GM18858 (cell line): ENCODE data around the gene SLC26A1.
"Not testable (repeated sequence)": the region's sequence is repeated elsewhere in the genome, so short reads cannot be mapped to it uniquely, and the experiment has no call there.

ENCODE experiments used
- ATAC-seq: cut with Tn5 transposase; IDR thresholded peaks from one replicate; pipeline ENCODE4 v1.9.1; 2021; ENCODE audit not compliant: unreplicated experiment

SLC26A1 gene

DNA sequence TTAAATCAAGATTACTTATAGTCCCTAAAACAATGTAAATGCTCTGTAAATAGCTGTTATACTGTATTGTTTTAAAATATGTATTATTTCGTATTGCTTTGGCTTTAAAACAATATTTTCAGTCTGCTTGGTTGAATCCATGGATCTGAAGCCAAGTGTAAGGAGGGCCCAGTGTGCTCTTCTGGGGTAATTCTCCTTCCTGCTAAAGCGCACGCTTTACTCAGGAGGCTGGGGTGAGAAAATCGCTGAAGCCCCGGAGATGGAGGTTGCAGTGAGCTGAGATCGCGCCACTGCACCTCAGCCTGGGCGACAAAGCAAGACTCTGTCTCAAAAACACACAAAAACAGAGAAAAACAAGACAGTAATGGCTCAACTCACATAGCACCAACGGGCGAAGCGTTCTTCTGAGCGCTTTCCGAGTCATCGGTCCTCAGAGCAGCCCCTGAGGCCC is 6.8 kb downstream of the SLC26A1 start:
- no peak for ATAC-seq

DNA sequence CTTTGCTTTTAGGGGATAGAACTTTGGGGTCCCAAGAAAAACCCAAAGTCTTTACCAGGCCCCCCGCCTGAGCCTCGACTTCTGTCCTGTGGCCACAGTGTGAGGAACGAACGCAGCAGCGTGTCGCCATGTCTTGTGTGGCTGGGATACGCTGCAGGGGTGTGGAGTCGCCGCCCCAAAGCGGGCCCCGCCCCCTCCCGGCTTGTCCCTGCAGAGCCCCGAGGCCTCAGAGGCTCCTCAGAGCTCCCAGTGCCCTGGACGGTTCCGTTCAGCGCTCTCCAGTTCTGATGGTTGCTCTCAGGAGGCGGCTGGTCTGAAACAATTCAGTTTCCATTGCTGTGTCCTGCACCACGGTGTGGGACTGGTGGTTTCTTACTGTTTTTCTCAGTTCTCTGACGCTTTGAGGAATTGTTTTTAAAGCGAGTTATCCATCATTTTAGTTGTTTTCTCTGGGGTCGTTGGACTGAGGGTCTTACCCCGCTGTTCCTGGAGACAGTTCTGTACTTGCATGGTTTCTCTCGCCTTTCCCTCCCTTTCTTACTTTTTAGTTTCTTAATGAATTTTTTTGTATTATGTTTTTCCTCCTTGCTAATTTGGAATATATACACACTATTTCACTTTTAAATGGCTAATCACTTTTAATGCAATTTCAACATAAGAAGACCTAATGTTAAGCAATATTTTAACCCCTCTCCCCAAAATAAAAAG is 7.9 kb downstream of the SLC26A1 start:
- no peak for ATAC-seq

DNA sequence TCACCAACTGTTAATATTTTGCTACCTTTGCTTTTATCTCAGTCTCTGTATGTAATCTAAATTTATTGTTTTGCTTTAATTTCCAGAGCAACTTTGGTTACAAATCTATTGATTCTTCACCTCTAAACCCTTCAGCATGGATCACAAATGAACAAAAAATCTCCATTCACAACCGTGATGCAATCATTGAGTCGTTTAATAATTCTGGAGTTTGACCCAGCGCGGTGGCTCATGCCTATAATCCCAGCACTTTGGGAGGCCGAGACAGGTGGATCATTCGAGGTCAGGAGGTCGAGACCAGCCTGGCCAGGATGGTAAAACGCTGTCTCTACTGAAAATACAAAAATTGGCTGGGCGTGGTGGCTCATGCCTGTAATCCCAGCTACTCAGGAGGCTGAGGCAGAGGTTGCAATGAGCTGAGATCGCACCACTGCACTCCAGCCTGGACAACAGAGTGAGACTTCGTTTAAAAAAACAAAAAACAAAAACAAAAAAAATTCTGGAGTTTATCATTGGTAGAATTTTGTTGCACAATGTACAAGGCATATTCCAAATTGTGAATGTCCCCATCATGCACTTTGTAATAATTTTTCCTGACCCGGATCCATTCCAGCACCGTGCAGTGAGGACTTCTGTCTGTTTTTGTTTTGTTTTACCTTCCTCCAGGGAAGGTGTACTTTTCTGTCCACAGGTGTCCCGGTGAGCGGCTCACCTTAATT is 8.7 kb downstream of the SLC26A1 start:
- no peak for ATAC-seq

DNA sequence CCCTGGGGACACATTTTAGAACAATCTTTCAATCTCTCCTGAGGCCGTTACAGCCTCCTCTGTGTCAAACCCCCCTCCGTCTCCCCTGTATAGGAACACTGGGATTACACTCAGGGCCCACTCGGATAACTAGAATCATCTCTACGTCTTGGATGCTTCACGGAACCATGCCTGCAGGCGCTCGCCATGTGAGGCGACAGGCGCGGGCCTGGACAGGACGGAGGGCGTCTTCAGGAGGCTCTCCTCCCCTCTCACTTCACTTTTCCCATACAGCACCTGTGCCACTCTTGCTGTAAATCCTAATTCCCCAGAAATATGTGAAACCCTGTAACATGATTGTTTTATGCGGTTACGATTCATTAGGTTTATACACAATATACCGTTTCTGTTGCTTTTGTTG is 10.4 kb downstream of the SLC26A1 start:
- no peak for ATAC-seq

DNA sequence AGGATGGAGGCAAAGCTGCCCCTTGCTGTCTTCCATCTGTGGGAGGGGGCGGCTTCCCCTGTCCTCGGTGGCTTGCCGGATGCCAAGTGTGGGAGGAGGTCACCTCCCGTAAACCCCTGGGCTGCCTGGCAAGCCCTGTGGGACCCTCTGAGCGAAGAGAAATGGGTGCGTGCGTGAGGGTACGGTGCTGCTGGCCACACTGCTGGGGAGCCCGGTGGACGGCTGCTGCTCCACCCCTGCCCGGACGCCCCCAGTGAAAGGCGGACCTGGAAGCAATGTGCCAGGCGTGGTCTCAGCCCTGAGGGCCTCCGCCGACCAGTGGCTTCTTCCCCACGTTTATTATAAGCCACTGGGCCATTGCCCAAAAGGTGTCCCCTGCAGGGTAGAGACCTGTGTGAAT is 10.9 kb downstream of the SLC26A1 start:
- no peak for ATAC-seq

DNA sequence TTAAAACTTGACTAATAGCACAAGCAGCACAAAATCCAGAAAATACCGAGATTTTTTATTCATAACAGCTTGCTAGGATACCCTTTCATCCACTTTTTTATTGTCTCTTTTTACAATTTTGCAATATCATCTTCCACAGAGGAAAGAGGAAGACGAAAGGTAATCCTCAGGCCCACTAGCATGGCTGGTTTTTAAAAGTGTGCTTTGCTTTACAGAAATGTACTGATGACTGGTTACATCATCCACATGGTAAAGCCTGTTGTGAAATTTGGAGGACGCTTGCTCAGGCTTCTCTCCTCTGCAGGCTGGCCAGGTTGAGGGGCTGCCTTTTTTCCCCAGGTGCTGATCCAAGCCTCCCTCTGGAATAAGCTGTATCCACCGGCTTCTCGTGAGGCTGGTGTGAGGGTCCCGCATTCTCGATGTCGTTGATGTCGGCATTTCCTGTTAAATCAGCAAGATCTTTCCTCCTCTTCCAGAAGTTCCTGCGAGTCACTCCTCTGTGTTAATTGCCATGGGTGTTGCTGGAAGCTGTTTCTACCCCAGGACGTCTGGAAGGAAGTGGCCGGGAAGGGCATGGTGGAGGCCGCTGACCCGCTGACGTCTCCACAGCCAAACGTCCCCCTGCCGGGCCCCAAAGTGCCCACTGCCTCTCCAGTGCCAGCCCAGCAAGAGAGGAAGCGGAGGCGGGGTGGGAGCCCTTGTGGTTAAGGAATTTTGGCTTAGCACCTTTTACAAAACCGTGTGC is 14.1 kb downstream of the SLC26A1 start:
- no peak for ATAC-seq

DNA sequence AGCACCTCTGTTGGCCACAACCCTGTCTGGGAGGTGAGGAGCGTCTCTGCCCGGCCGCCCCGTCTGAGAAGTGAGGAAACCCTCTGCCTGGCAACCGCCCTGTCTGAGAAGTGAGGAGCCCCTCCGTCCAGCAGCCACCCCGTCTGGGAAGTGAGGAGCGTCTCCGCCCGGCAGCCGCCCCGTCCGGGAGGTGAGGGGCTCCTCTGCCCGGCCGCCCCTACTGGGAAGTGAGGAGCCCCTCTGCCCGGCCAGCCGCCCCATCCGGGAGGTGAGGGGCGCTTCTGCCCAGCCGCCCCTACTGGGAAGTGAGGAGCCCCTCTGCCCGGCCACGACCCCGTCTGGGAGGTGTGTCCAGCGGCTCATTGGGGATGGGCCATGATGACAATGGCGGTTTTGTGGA is 17.2 kb downstream of the SLC26A1 start:
- not testable (repeated sequence) for ATAC-seq

DNA sequence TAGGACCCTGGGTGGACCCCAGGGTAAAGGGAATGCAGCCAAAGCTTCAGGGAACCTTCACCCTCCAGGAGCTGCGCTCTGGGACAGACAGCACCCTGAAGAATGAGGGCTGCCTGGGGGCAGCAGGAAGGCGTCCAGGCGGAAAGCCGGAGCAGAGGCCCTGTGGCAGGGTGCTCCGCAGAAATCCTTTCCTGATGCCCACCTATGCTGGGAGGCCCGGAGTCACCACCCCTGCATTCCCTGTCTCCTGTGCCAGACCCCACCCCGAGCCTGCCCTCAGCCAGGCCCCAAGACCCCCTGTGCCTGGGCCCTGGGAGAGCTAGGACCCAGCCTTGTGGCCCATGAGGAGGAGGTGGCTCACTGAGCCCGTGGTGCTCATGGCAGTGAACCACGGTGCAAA is 18.5 kb downstream of the SLC26A1 start:
- ATAC-seq, result no peak

DNA sequence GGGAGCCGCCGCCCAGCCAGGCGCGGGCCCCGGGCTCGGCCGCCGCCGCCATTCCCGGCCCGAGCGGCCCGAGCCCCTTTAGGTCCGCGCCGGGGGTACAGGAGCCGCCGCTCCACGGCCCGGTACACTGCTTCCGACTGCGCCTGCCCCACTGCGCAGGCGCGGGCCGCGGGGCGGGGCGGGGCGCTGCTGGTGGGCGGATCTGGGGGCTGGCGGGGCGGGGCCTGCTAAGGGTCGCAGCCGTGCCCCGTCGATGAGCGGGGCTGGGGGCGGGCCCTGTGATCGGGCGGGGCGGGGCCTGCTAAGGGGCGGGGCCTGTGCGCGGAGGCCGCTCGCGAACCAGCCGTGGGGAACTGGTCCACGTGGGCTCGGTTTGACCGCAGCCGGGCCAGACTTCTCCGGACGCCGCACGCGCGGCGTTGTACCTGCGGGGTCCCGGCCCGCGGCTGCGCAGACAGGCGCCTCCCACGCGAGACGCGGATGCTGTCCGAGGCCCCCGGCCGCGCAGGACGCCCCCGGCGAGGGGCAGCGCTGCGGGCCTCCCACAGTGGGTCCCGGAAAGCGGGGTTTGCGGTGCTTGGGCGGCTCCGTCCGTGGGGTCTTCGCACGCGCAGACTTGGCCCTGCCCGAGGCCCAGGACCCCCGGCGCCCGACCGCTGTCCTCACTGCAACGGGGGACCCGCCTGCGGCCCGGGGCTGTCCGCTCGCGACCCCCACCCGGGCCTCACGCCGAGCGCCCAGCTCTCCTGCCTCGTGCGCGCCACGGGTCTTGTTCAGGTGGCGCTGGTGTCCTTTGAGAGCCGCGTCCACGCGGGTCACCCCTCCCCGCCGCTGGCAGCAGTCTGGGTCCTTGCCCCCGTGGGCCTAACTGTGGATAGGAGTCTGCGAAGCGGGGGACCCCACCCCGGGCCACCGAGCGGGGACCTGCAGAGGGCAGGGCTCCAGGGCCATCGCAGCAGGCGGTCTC is 19.5 kb downstream of the SLC26A1 start, which contains the start of gene DGKQ:
Gene DGKQ (minus strand): TSS at position 139 of the 967 bp plus-strand sequence. CDS start 87 bp downstream, at position 52.
- no peak for ATAC-seq

DNA sequence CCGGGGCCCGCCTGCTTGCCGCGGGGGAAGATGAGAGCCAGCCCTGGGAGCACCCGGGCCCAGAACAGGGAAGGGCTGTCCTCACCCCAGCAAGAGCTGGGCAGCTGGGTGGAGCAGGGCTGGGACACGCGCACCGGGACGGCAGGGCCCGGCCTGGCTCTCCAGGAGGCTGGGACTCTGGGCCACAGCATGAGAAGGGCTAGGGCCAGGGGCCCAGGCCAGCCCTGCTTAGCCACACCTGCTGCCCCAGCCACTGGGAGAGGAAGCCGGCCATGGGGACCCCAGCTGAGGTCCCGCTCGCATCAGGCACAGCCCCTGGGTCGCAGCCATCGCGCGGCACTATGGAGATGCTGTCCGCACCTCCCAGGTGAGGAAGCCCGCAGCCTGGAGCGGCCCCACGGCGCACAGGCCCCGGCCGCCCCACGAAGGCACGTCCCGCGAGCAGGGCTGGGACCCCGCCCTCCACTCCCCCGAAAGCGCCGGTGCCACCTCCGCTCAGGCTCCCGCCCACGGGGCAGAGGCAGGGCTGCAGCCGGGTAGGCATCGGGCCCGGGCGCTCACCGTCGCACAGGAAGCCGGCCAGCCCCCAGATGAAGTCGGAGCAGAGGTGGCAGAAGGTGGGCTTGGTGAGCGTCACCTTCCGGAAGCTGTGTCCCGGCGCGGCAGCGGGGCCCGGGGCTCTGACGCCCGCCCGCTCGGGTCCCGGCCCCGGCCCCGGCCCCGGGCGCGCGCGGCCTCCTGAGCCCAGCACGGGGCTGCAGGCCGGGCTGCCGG is 20.4 kb downstream of the SLC26A1 start:
- ATAC-seq, result no peak

DNA sequence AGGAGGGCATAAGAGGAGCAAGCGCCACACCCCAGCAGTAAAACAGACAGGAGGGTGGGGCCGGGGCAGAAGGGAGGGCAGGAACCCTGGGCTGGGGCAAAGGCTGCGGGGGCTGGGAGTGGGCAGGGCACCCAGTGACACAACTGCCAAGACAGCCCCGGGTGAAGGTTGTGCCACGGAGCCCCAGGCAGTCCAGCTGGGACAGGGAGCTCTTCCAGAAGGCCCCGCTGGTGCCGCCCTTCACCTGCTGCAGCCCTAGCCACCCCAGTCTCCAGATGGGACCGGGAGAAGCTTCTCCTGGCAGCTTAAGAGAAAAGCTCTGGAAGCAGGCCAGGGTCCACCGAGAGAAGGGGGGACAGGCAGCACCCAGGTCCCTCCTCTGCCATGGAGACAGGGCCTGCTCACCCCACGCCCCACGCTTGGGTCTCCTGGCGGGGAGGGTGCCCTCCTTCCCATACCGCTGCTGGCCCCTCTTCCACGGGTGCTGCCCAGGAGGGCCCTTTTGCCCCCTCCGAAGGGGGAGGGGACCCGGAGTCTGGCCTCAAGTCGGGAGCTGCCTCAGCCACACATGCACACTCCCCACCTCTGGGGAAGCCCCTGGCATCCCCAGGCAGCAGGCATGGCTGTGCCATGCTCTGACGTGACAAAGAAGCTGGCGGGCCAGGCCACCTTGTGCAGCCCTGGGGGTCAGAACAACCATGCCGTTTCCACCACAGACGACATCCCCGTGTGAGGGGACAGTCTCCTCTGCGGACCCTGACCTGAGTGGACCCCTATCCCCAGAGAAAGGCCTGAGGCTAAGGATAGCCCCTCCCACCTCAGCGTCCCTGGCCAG is 21.3 kb downstream of the SLC26A1 start:
- no peak for ATAC-seq

DNA sequence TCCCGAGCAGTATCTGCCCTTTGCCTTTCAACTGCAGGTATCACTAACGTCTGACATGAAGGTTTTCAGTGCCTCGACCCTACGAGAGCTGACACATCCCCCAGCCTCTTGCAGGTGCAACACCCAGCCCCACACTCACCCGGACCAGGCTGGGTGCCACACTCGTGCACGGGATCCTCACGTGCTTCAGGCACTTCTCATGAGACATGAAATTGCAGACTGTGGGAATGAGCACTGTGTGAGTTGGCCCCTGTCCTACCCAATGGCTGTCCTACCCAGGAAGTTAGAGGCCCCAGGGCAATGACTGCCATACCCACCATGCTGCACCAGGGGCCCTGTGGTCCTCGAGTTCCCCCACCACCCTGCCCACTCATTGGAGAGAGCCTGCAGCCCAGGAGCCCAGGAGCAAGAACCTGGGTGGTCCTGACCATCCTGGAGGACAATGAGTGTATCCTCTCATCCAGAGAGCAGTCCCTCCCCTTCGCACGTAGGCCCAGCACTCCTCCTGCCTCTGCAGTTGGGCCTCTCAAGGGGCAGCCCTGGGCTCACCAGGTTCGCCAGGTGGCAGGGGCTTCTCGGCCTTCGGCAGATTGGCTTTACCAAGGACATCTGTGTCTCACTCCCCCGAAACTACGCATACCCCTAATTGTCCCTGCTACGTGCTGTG is 22.2 kb downstream of the SLC26A1 start:
- no peak for ATAC-seq

DNA sequence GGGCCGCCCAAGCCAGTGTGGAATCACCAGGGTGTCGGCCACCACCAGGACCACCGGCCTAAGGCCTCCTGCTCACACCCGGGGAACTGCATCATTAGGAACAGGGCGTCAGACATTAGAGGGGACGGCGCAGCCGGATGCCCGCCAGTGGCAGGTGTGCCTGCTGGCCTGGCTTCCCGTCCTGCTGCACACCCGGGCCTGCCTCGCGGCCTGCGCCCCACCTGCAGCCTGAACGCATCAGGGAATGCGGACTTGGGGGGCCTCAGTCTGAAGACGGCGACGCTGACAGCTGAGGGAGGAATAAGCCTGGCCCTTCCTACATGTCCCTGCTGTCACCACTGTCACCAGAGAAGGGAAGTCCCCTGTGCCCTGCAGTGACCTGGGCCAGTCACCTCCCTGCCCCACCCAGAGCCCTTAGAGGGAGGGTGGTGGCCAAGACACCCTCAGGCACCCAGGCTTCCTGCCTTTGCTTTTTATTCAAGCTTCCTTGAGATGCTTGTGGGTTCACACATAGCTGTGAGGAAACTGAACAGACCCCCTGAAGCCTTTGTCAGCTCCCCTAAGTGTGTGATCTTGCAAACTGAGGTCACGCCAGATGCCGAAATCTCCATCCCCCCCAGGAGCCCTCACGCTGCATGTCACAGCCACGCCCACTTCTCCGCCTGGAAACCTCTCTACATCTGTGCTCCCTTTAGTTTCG is 23.0 kb downstream of the SLC26A1 start:
- no peak for ATAC-seq

DNA sequence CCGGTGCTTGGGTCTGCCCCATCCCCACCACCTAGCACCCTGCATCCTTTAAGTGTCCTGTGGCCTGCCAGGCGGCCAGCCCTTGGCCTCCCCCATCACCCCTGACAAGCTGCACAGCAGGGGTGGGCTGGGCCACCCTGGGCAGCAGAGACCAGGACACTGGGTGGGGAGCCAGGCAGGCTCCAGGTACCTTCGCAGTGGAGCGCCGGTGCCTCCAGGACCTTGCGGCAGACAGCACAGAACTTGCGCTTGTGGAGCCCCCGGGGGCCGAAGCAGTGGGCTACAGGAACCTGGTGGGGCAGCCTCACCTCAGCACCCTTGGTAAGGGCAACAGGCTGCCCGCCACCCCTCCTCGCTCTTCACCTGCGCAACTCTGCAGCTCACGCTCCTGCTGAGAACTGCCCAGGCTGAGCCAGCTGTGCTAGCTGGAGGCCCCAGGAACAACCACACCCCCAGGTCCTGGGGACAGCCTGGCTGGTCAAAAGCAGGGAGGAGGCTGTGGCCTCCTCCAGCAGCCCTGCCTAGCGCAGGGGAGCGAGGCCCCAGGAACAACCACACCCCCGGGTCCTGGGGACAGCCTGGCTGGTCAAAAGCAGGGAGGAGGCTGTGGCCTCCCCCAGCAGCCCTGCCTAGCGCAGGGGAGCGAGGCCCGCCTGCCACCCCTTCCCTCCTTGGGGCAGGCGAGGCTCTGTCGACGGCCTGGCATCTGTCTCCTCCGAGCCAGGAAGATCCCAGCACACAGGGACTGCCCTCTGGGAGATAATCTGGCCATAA is 24.4 kb downstream of the SLC26A1 start:
- ATAC-seq, result no peak

DNA sequence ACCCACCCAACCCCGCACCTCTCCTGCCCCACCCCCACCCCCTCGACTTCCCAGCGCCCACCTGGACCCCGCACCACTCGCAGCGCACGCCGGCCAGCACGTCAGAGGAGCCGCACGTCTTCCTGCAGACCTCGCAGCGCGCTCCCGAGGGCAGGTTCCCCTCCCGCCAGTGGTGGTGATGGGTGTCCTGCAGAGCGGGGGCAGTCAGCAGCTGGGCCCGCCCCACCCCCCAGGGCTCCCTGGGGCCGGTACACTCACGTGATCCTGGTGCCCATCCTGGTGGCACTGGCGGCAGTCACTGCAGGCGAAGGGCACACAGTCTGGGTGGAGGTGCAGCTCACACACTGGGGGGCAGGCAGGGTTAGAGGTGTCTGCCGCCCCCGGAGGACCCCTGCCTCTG is 25.0 kb downstream of the SLC26A1 start:
- ATAC-seq, result no peak

DNA sequence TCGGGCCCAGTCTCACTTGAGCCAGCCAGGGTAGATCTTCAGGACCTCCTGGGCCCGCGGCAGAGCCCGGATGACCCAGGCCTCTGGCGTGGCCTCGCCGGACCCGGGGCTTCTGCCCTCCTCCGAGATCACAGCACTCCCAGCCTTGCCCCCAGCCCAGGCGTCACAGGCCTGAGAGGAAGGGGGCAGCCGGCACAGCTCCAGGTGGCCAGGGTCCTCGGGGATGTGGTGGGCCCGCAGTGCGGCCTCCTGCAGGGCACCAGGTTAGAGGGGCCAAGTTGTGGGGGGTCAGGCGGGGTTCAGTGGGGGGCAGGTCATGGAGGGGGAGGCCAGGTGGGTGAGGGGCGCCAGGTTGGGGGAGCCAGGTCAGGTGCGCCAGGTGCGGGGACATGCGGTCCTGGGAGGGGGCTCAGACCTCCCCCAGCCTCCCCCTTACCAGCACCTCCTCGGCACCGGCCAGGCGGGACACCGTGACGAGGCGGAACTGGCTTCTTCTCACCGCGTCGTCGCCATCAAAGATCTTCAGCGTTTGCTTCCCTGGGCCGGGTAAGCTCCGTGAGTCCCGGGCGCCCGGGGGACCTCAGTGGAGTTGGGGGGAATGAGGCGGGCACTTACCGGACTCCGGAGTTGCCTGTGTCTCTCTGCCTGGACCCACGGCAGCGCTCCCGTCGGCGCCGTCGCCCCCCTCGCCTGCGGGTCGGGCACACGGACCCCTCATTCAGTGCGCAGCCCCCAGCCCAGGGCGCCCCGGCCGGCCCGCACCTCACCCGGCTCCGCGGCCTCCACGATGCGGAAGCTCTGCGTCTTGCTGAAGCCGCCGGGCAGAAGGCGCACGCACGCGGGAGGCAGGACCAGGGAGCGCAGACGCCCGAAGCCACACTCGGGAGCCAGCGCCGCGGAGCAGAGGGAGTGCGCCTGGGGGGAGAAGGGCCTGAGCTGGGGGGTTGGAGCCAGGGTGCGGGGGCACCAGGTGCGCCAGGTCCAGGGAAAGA is 25.8 kb downstream of the SLC26A1 start:
- ATAC-seq, result no peak
